Iris pigment epithelial cell (primary cell): ENCODE results near the gene GFRA1.

Experiments used
- DNase-seq: peaks from one replicate; pipeline ENCODE4 v3.0.0-alpha.2; 2011; ENCODE audit warnings: low read depth

GFRA1 gene

DNA sequence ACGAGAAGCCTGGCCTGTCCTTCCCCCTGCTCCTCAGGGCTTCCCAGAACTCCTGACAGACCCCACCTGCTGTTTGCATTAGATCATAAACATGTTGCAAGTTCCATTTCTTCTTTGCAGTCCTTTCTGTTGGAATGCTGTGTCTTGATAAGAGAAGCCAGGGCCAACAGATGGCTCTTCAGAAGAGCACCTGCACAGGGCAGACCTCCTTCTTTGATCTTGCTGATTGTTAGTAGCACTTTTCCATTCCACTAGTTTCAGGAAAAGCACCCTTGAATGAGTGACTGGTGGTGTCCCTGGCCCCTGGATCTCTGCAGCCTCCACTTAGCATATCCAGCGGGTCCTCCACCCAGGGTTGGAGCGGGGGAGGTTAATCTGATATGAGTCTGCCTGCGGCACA, 243.2 kb downstream of the GFRA1 start:
- DNase-seq = no peak

DNA sequence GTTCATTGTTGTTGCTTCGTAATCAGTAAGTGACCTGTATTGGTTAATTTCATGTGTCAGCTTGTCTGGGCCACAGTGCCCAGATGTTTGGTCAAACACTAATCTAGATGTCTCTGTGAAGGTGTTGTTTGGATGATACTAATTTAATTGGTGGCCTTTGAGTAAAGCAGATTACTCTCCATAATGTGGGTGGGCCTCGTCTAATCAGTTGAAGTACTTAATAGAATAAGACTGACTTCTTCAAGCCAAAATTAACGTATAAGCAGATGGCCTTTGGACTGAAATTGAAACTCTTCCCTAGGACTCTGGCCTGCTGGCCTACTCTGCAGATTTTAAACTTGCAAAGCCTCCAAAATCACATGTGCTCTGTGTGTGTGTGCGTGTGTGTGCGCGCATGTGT, 245.7 kb downstream of the GFRA1 start:
- DNase-seq = no peak

DNA sequence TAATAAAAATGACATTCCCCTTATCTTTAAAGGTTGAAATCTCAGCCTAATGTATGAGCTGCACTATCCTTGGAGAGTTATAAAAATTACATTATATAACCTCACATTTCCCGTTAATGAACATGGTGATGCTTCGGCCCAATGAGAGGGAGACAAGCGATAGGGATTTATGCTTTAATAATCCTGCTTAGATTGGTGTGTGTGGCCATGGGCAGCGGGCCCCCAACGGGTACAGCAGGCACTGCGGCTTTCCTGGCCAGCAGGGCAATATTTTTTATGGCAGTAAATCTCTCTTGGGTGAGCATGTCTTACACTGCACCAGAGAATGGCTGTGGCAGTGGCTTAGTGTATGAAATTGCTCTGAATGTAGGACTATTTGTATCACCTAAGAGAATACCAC, 246.3 kb downstream of the GFRA1 start:
- DNase-seq = no peak

DNA sequence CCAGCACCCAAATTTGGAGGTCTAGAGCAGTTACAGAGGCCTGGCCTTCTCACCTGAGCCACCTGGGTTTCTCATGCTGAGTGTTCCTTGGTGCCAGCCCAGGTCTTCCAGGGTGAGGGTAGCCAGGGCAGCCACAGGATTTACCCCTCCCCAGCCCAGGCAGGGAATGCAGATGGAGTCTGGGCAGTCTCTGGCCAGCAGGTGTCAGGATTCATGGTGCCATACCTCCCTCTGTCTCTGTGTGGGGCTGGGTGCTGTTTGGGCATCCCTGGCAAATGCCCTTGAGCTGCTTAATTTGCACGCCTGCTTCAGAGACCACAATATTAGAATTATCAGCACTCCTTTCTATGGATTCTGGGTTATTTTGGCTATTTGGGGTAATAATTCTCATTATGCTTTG, 246.7 kb downstream of the GFRA1 start:
- no peak for DNase-seq

DNA sequence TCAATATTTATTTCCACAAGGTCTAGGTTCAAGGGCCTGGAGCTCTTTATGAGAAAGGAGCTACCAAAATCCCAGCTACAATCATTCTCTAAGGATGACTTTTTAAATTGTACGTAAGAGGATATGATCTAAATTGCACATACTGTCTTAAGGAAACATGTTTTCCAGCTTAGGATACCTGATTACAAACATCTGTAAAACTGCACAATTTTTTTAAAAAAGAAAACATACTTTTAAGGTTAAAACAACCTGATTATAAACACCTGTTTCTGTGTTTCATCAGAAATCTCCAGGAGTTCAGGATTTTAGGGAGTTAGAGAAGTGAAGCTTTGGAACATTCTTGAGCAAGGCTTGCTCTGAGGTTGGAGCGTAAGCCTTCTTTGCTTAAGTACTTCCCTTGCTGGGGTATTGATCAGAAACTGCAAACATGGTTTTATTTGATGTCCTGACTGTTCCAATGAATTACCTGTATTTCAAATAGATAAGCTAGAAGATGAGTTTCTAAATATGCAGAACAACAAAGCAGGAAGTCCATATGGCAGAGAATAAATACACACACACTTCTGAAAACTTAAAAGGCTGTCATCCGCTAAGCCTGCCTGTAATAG, 248.6 kb downstream of the GFRA1 start:
- DNase-seq = no peak

DNA sequence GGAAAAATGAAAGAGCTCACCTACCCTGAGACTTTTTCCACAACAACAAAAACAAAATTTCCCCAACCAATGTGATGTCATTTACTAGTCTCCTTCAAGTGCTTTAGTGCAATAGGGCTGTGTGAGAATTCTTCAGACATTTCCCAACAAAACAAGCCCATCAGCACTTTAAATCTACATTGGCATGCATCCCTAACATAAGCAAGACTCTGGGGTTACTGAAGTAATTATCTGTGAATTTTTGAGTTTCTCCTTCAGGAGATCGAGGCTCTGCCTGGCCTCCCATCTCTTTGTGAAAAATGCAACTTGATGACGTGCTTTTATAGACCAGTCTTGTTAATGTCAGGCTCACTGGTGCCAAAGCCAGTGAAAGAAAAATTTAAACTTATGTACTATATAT, 255.6 kb downstream of the GFRA1 start:
- DNase-seq = peak; percentile 11

DNA sequence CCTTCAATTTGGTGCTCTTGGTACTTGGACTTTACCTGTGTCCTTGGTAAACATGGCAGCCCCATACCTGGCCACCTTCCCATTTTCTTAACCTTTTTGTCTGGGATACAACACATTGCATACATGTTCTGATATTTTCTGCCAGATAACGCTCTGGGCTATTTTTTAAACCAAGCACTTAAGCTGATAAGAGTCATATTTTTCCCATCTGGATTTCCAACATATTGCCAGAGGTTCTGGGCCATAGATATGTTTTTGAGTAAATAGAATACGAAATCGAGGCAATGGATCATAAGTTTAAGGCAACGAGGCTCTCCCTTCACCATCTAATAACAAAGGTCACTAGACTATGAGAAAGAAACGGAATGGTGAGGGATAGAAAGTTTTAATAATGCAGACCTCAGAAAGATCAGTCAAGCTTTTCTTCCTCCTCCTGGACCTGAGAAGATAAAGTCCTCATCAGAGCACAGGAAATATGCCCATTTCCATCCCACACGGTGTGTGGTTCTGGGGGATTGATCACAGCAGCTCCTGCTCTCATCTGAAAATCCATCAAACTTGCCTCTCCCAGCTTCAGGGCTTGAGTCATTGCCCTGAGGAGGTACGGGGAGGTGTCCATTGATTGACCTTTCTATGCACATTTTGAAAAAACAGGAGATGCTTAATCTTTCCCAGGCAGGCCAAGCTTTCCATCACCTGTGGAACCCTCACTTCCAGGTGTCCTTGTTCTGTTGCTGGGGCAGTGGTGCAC, 257.2 kb downstream of the GFRA1 start:
- DNase-seq = no peak

DNA sequence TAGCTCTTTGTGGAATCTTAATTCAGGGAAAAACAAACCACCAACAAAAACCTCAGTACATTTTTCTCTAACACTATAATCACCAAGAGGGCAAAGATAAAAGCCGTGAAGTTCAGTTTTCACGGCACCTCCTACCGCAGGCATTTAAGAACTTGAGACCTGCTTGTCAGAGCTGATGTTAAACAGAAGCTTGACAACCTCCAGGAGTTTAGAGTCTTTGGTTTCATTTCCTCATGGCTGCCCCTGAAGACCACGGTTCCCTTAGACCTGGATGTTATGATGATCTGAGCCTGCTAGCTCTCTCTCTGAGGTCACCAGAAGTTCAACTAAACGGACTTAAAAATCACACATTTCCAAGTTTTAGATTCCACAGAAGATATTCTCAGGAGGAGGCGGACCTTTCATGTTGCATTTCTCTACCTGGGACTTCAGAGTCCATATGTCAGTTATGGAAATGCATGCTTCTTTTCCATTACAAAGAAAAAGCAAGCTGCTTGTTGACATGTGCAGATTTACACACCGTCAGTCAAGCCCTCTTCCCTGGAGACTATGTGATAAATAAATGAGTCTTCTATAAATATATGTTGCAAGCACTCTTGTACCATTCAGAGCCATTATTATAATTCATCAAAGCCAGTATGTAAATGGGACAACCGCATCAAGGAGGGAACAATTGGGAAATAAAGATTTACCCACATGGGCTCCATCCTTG, 258.0 kb downstream of the GFRA1 start:
- DNase-seq = peak; percentile 91

DNA sequence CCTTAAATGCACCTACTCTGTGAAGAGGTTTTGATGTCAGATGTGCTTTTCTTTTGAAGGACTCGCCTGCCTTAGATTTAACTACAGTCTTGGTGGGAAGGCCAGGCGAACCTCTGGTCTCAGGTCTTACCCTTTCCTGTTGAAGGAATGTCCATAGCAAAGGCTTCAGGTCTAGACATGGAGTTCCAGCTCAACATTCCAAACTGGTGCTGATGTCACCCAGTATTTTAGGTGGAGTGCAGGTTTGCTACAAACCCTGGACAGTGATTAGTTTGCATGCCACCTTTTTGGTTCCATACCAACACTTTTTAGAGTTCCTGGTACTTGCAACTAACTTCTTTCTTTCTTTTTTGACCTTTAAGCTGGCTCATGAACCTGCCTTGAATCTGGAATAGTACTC, 258.7 kb downstream of the GFRA1 start:
- peak; percentile 4 for DNase-seq

DNA sequence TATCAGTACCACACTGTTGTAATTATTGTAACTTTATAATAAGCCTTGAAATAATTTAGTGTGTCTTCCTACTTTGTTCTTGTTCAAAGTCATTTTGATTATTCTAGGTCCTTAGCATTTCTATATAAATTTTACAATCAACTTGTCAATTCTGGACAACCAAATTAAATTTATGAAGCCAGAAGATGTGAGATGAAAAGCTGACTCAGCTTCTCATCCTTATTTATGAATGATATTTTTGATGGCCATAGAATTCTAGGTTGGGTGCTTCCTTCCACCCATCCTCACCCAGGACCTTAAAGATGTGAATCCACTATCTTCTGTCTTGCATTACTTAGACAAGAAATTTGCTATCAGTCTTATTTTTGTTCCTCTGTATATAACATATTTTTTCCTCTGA, 261.1 kb downstream of the GFRA1 start:
- no peak for DNase-seq

DNA sequence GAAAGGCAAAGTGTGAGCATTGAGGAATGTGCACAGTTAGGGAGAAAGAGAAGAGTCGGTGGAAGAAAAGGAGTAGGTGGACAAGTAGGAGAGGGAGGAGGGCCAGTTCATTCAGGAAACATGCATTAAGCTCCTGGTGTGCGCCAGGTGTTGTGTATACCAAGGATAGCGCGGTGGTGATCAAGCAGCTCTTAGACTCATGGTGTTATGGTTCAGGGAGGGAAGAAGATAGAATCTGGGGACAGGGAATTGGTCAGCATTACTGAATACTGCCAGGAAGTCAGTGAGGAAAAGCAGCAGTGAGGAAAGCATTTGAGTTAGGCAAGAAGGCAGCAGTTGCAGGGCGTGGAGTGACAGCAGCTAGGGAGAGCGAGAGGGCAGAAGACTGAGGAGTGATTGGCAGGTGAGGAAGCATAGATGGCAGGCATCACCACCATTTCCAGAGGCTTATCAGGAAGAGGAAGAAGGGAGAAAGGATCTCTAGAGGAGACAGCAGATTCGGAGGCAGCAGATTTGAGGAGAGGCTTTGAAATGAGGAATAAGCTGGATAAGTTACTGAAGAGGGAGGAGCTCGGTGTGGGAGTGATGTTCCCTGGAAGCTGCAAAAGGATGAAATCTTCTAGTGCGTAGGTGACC, 265.6 kb downstream of the GFRA1 start:
- DNase-seq = peak; percentile 9
